Subcutaneous adipose tissue (tissue), 4 donors: ENCODE results near the gene SRGAP1. TPM values are rescaled to one million over a fixed set of nuclear protein-coding genes. Genes with fewer than 3 reads are reported as not detected.

Experiments
- CTCF ChIP-seq: fragments of 450-650 bp; IDR thresholded peaks from one replicate; pipeline ENCODE4 v1.5.1; 2016; ENCODE audit warnings: low read depth, mild to moderate bottlenecking, control low read depth, antibody characterized with exemption, moderate library complexity
- total RNA-seq, 4 donors: library from RNA; depleted of rRNA; stranded (reverse); fragments of >200 nt; gene quantifications; one replicate each; pipeline ENCODE4 v1.1.0, GENCODE V29; 2016

Gene SRGAP1
- total RNA-seq, 4 donors from 2014 or later: 10.0 to 27.2 (median 23.8) TPM

- TF ChIP-seq CTCF: no peak
These were observed 1.9 kb downstream of the SRGAP1 start for GRCh38 chr12:63846238-63846967.

GRCh38 chr12:63848450-63848849 lies 4.0 kb downstream of the SRGAP1 start:
- no peak for TF ChIP-seq CTCF

DNA sequence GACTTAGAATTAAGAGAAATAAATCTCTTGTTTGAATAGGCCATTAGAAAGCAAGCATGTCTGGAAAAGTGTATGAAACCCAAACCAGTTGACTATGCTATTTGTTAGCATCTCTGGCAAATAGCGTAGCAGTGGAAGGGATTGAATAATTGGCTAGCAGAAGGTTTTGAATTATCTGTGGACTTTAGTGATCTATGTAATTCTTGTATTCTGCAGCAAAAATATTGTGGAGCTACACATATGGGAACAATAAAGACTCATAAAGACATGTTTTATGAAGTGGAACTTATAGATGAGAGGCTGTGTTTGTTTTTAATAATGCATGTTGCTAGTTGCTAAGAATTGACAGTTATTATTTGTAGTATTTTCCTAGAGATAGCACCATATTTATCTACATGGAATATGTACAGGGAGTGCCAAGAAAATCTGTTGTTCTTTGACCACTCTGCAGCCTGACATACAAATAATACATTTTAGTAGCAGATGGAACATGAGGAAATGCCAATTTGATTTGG lies 4.7 kb downstream of the SRGAP1 start:
- no peak for TF ChIP-seq CTCF

- no peak for TF ChIP-seq CTCF
These were observed 5.1 kb downstream of the SRGAP1 start for GRCh38 chr12:63849641-63850040.

DNA sequence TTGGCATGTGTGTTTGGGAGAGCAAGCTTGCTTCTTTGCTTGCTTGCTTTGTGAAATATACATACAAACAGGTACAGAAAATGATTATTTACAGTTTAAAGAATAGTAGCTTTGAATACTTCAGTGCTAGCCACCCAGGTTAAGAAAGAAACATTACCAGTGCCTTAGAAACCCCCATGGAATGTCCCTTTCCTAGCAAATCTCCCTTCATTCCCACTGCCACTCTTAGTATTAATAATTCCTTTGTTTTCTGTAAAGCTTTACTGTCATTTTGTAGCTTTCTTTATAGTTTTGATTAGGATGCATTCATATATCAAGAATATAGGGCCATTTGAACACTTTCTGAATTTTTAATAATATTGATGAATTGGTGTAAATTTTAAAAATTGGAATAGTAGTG lies 9.5 kb downstream of the SRGAP1 start:
- no peak for TF ChIP-seq CTCF

DNA sequence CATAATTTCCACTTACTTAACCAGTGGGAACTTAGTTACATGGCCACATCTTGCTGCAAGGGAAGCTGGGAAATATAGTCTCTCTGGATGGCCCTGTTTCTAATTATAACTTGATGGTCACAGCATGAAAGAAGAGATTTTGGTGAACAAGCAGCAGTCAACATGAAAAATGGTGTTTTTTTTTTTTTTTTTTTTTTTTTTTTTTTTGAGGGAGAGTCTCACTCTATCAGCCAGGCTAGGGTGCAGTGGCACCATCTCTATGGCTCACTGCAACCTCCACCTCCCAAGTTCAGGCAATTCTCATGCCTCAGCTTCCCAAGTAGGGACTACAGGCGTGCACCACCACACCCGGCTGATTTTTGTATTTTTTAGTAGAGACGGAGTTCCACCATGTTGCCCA lies 10.8 kb downstream of the SRGAP1 start:
- TF ChIP-seq CTCF: no peak

- no peak for TF ChIP-seq CTCF
These were observed 13.5 kb downstream of the SRGAP1 start for GRCh38 chr12:63857771-63858670.
